ENCODE data around the gene AGXT. TPM values are rescaled to one million over a fixed set of nuclear protein-coding genes. Genes with fewer than 3 reads are reported as not detected.

Gene AGXT
- total RNA-seq, 1 experiment from 2014 or later = 0.36 TPM

GRCh38 chr2:240920783-240921231, 52.2 kb downstream of the AGXT start:
- H3K4me3 ChIP-seq (ENCODE audit: low read depth in 2 of 2, low read length in 2 of 2) = no peak overlapping the region
- POLR2A ChIA-PET = no interaction called here
- intact Hi-C loops (cut with micrococcal nuclease; ENCODE audit: unreplicated experiment) = no loop called here
- TF ChIP-seq REST (IDR thresholded peaks at IDR 0.05; ENCODE audit: insufficient read depth in 1 of 2, low read depth in 2 of 2, low read length in 1 of 2) = no peak
- H3K9me3 ChIP-seq (ENCODE audit: control insufficient read depth, insufficient read depth, low read depth, low read length) = no peaks in the 10 kb centered on the region
- DNase-seq (ENCODE audit: low read depth, low spot score) = no peak
- H3K4me1 ChIP-seq (ENCODE audit: control insufficient read depth, insufficient read depth, low read length) = peaks cover 64% of the 10 kb centered on the region
- no peak for ATAC-seq
- no peaks in the 10 kb centered on the region for H3K36me3 ChIP-seq (ENCODE audit: control insufficient read depth, insufficient read depth, low read length)
- no peaks in the 10 kb centered on the region for H3K27me3 ChIP-seq (ENCODE audit: control insufficient read depth, insufficient read depth, low read length)
- CTCF ChIA-PET = no interaction called here
- in situ Hi-C loops (cut with HindIII; ENCODE audit: low pct_unique_long_range_greater_than_20kb, low sequenced_read_pairs) = no loop called here
- no TSS peak for BruUV-seq (replicated peaks)
- H3K27ac ChIP-seq (ENCODE audit: low read length) = peak overlapping the region; percentile 53

GRCh38 chr2:240921311-240921994, 52.8 kb downstream of the AGXT start:
- CTCF ChIA-PET = no interaction called here
- intact Hi-C loops (cut with micrococcal nuclease; ENCODE audit: unreplicated experiment) = no loop called here
- TF ChIP-seq TCF7L2 (IDR thresholded peaks at IDR 0.05; ENCODE audit: low read depth, low read length) = 0 out of 2 replicates have a peak, but pooled peaks have one; percentile 37
- no peak for TF ChIP-seq CTCF (IDR thresholded peaks at IDR 0.05)

GRCh38 chr2:240921995-240922244, 53.3 kb downstream of the AGXT start:
- Histone ChIP-seq H3K4me3 (ENCODE audit: low read depth in 2 of 2, low read length in 2 of 2) (no peak overlapping the region), H3K9me3 (ENCODE audit: control insufficient read depth, insufficient read depth, low read depth, low read length) (no peaks in the 10 kb centered on the region), H3K36me3 (ENCODE audit: control insufficient read depth, insufficient read depth, low read length) (no peaks in the 10 kb centered on the region), H3K27me3 (ENCODE audit: control insufficient read depth, insufficient read depth, low read length) (no peaks in the 10 kb centered on the region), H3K4me1 (ENCODE audit: control insufficient read depth, insufficient read depth, low read length) (peaks cover 61% of the 10 kb centered on the region), H3K27ac (ENCODE audit: low read length) (peak overlapping the region; percentile 53)
- peak; percentile 20; the same call in 1 of the 2 replicates for ATAC-seq
- in situ Hi-C loops (cut with HindIII; ENCODE audit: low pct_unique_long_range_greater_than_20kb, low sequenced_read_pairs) = no loop called here
- TF ChIP-seq CTCF (IDR thresholded peaks at IDR 0.05) (no peak), SIN3A (IDR thresholded peaks at IDR 0.05; ENCODE audit: borderline replicate concordance, insufficient read depth, low read depth, low read length) (no peak), POLR2AphosphoS5 (IDR thresholded peaks at IDR 0.05; ENCODE audit: low read depth, low read length) (no peak), TCF7L2 (IDR thresholded peaks at IDR 0.05; ENCODE audit: low read depth, low read length) (no peak), REST (IDR thresholded peaks at IDR 0.05; ENCODE audit: insufficient read depth in 1 of 2, low read depth in 2 of 2, low read length in 1 of 2) (no peak)
- ChIA-PET CTCF (no interaction called here), POLR2A (no interaction called here)
- intact Hi-C loops (cut with micrococcal nuclease; ENCODE audit: unreplicated experiment) = no loop called here
- no peak for DNase-seq (ENCODE audit: low read depth, low spot score)
- no TSS peak for BruUV-seq (replicated peaks)

More at GRCh38 chr2:240921311-240921994, 52.8 kb downstream of the AGXT start:
- peak; percentile 76 for ATAC-seq
- no peaks in the 10 kb centered on the region for H3K27me3 ChIP-seq (ENCODE audit: control insufficient read depth, insufficient read depth, low read length)
- BruUV-seq (replicated peaks) = no TSS peak
- peaks cover 62% of the 10 kb centered on the region for H3K4me1 ChIP-seq (ENCODE audit: control insufficient read depth, insufficient read depth, low read length)
- no peaks in the 10 kb centered on the region for H3K36me3 ChIP-seq (ENCODE audit: control insufficient read depth, insufficient read depth, low read length)
- DNase-seq (ENCODE audit: low read depth, low spot score) = no peak
- peak overlapping the region; percentile 53 for H3K27ac ChIP-seq (ENCODE audit: low read length)
- POLR2A ChIA-PET = no interaction called here
- H3K9me3 ChIP-seq (ENCODE audit: control insufficient read depth, insufficient read depth, low read depth, low read length) = no peaks in the 10 kb centered on the region
- in situ Hi-C loops (cut with HindIII; ENCODE audit: low pct_unique_long_range_greater_than_20kb, low sequenced_read_pairs) = no loop called here
- no peak overlapping the region for H3K4me3 ChIP-seq (ENCODE audit: low read depth in 2 of 2, low read length in 2 of 2)
